Coronary artery (tissue), 2 donors: ENCODE data around the gene PPARGC1A.

Source experiments
- DNase-seq: peaks from one replicate; pipeline ENCODE4 v3.0.0-alpha.2; 2017; ENCODE audit warnings: low spot score
- H3K27ac ChIP-seq, 2 donors: fragments of 200-600 bp; sonication (generic); one replicate each; pipeline ENCODE4 v1.5.1; 2016 to 2019
- H3K4me3 ChIP-seq: fragments of 200-600 bp; sonication (generic); 2 replicates; pipeline ENCODE4 v1.5.1; 2016; ENCODE audit warnings: mild to moderate bottlenecking, moderate library complexity
- CTCF ChIP-seq: fragments of 200-600 bp; sonication (generic); IDR thresholded peaks from one replicate; pipeline ENCODE4 v1.5.1; 2019; ENCODE audit warnings: antibody characterized with exemption

The PPARGC1A gene

GRCh38 chr4:23851464-23851863 is 38.4 kb downstream of the PPARGC1A start:
- H3K4me3 ChIP-seq, result no peak overlapping the region
- no peak for TF ChIP-seq CTCF
- no peak for DNase-seq
- H3K27ac ChIP-seq, result no peak overlapping the region

- no peak overlapping the region for H3K27ac ChIP-seq
- DNase-seq, result no peak
- no peak for TF ChIP-seq CTCF
- no peak overlapping the region for H3K4me3 ChIP-seq
Measured at GRCh38 chr4:23847158-23847557, 42.7 kb downstream of the PPARGC1A start.

GRCh38 chr4:23844961-23845360 is 44.9 kb downstream of the PPARGC1A start:
- H3K27ac ChIP-seq, result no peak overlapping the region
- TF ChIP-seq CTCF, result no peak
- no peak overlapping the region for H3K4me3 ChIP-seq
- no peak for DNase-seq

- Histone ChIP-seq H3K4me3 (no peak overlapping the region), H3K27ac (no peak overlapping the region)
- DNase-seq, result no peak
- no peak for TF ChIP-seq CTCF
Measured at GRCh38 chr4:23839279-23839678, 50.6 kb downstream of the PPARGC1A start.

GRCh38 chr4:23838607-23839006 is 51.2 kb downstream of the PPARGC1A start:
- H3K4me3 ChIP-seq, result no peak overlapping the region
- DNase-seq, result no peak
- no peak overlapping the region for H3K27ac ChIP-seq
- no peak for TF ChIP-seq CTCF

- TF ChIP-seq CTCF, result no peak
- Histone ChIP-seq H3K4me3 (no peak overlapping the region), H3K27ac (no peak overlapping the region)
- no peak for DNase-seq
Measured at GRCh38 chr4:23838131-23838530, 51.7 kb downstream of the PPARGC1A start.

- DNase-seq, result no peak
- TF ChIP-seq CTCF, result no peak
- Histone ChIP-seq H3K4me3 (no peak overlapping the region), H3K27ac (no peak overlapping the region)
Measured at GRCh38 chr4:23837371-23837770, 52.5 kb downstream of the PPARGC1A start.
